Effector memory CD8-positive, alpha-beta T cell (primary cell): ENCODE results near the gene SCNN1A.

Source experiments
- ATAC-seq: fragments of 150-1000 bp; cut with Tn5 transposase; replicated peaks from 2 replicates; pipeline ENCODE4 v1.10.0; 2021; ENCODE audit warnings: mild to moderate bottlenecking, moderate library complexity
- DNase-seq, 3 experiments: peaks; one replicate each; pipeline ENCODE4 v3.0.0; 2021
- H3K27ac Mint-ChIP-seq, 2 donors: one replicate each; pipeline ENCODE4 v1.8.0; 2022; ENCODE audit warnings: mild to moderate bottlenecking in 2 of 2, mixed read lengths in 2 of 2, moderate library complexity in 2 of 2
- H3K27me3 Mint-ChIP-seq, 2 donors: one replicate each; pipeline ENCODE4 v1.8.0; 2022; ENCODE audit warnings: mixed read lengths in 2 of 2
- H3K36me3 Mint-ChIP-seq: one replicate; pipeline ENCODE4 v1.8.0; 2022; ENCODE audit warnings: mild to moderate bottlenecking, moderate library complexity, mixed read lengths; ENCODE audit not compliant: insufficient read depth
- H3K4me1 Mint-ChIP-seq, 2 donors: one replicate each; pipeline ENCODE4 v1.8.0; 2022; ENCODE audit warnings: low read depth in 2 of 2, mixed read lengths in 2 of 2
- H3K4me3 Mint-ChIP-seq, 2 donors: one replicate each; pipeline ENCODE4 v1.8.0; 2022; ENCODE audit warnings: mild to moderate bottlenecking in 2 of 2, mixed read lengths in 2 of 2, moderate library complexity in 2 of 2
- H3K9me3 Mint-ChIP-seq, 2 donors: one replicate each; pipeline ENCODE4 v1.8.0; 2022; ENCODE audit warnings: mixed read lengths in 2 of 2

Gene SCNN1A

DNA sequence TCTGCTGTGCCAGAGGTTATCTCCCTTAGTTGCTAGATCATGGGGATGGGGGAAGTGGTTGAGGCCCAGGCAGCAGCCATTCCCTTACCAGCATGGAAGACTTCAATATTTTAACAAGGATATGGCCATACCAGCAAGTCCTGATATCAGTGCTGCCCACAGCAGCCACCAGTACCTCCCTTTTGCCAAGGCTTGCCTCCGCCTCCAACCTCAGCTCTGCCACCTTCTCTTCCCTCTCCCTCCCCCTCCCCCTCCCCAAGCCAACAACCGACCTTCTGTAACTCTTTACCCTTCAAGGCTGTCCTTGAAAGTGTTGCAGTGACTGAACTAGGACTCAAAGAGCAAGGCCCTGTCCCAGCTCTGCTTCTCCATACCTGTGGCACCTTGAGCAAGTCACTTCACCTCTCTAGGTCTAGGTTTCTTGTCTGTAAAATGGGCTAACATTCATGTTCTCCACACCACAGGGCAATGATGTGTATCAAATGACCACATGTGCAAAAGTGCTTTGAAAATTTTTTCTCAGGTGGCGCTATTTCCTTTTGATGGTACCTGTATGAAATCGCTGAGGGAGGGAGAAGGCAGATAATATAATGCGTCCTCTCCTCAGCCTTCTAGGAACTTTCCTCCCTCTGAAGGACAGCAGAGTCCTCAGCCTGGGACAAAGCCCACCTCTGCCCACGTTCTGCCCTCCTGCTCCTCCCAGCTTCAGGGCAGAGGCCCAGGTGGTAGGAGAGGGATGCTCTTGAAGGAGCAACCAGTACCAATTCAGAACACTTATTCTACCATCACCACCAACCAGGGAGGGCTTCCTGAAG lies 50.2 kb downstream of the SCNN1A start:
- Mint-ChIP-seq H3K4me3 (peak overlapping the region; percentile 56 to 66), H3K27ac (peak overlapping the region; percentile 83 to 92), H3K36me3 (peaks cover 37% of the 10 kb centered on the region), H3K4me1 (peaks cover 39 to 45% of the 10 kb centered on the region in 2 donors), H3K9me3 (no peaks in the 10 kb centered on the region), H3K27me3 (no peaks in the 10 kb centered on the region)
- ATAC-seq = peak; percentile 28
- no peak for DNase-seq

DNA sequence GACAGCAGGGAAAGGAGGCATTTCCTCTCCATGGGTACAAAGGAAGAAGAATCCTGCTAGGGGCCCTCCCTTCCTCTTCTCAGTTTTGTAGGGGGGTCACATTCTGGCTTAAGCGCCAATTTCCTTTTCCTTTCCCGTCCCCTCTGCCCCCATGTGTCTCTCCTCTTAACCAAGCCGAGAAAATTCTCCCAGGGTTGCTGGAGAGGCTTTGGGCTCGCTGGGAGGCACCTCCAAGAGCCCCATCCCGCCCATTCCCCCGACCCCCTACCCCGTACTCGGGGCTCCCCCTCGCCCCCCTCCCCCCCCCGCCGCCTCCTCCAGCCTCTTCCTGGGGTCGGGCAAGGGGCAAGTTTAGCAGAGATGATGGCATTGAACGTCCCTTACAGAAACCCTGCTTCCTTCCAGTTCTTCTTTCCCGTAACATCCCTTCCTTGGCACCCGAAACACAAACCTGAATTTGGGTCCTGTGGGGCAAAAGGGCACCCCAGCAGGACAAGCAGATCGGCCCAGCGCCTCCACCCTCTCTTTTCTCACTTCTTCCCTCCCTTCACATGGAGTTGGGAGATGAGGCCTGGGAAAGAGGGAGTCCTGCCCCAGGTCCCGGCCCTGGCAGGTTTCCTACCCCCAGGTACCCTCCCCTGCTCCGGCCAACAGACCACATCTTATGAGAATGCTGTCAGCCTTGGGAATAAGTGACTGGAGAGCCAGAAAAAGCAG lies 51.2 kb downstream of the SCNN1A start:
- H3K36me3 Mint-ChIP-seq = peaks cover 30% of the 10 kb centered on the region
- H3K4me3 Mint-ChIP-seq = peak overlapping the region; percentile 77 to 83
- peak overlapping the region; percentile 83 to 92 for H3K27ac Mint-ChIP-seq
- ATAC-seq = no peak
- no peaks in the 10 kb centered on the region for H3K9me3 Mint-ChIP-seq
- DNase-seq = no peak
- no peaks in the 10 kb centered on the region for H3K27me3 Mint-ChIP-seq
- peaks cover 46 to 50% of the 10 kb centered on the region in 2 donors for H3K4me1 Mint-ChIP-seq

DNA sequence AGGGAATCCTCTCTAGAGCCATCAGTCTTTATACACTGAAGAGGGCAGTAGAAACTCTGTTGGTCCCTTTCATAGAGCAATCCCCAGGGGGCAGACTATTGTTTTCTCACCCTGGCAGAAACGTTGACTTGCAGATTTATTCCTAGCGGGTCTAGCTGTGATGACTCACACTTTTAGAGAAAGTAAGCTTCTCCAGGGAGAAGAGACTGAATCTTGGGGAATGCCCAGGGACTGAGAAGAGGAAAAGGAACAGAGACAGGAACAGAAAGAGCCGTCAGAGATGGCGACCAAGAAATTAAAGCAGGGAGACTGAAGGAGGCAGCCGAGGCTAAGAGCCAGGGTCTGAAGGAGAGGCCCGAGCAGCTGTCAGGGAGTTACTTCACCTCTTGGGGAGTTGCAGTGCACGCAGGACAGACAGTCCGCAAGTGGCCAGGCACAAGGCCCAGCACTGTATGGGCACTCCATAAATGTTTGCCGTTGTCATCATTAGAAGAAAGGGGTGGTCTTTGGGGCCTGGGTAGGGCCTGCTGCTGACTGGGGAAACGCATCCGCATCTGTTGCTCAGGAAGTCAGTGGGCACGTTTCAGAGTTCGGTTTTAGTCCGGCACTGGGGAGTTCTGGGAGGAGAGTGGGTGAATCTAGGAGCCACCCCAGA lies 51.9 kb downstream of the SCNN1A start:
- H3K36me3 Mint-ChIP-seq = peaks cover 24% of the 10 kb centered on the region
- H3K27me3 Mint-ChIP-seq = peaks cover 0 to 2% of the 10 kb centered on the region in 2 donors
- peaks cover 48 to 54% of the 10 kb centered on the region in 2 donors for H3K4me1 Mint-ChIP-seq
- H3K27ac Mint-ChIP-seq = peak overlapping the region; percentile 83 to 90
- DNase-seq = peak; percentile 31 to 47 (median 40)
- peak; percentile 82 for ATAC-seq
- no peaks in the 10 kb centered on the region for H3K9me3 Mint-ChIP-seq
- peak overlapping the region; percentile 77 to 83 for H3K4me3 Mint-ChIP-seq

DNA sequence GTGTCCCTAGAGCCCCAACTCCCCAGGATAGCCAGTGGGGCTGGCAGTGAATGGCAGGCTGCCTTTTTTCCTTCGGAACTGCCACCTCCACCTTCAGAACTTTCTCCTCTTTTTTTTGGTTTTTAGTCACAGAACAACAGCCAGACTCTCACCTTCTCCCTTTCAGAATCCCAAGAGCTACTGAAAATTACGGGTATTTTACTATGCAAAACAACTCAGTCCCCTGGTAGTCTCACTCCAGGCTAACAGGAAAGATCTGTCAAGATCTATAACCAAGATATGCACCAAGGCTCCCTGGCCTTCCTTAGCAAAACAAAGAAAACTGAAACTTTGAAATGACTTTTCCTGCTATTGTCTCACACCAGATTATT lies 52.4 kb downstream of the SCNN1A start:
- peak overlapping the region; percentile 83 to 90 for H3K27ac Mint-ChIP-seq
- H3K36me3 Mint-ChIP-seq = peaks cover 18% of the 10 kb centered on the region
- peak overlapping the region; percentile 77 to 83 for H3K4me3 Mint-ChIP-seq
- peaks cover 53 to 59% of the 10 kb centered on the region in 2 donors for H3K4me1 Mint-ChIP-seq
- H3K27me3 Mint-ChIP-seq = peaks cover 0 to 7% of the 10 kb centered on the region in 2 donors
- ATAC-seq = peak; percentile 7
- no peaks in the 10 kb centered on the region for H3K9me3 Mint-ChIP-seq
- no peak for DNase-seq

DNA sequence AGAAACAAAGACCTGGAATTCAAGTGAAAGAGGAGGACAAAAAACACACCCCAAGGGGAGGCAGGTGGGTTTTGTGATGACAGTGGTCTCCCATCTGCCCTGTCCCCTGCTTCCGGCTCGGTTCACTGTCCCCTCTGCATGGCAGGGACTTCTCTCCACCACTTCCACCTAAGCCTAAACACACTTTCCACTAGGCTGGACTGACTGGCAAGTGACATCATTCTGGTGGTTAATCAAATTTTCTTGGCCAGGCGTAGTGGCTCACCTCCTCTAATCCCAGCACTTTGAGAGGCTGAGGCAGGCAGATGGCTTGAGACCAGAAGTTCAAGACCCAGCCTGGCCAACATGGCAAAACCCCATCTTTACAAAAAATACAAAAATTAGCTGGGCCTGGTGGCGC lies 53.0 kb downstream of the SCNN1A start:
- Mint-ChIP-seq H3K9me3 (no peaks in the 10 kb centered on the region), H3K4me3 (no peak overlapping the region), H3K27ac (peak overlapping the region in 1 of 2 donors; percentile 65), H3K36me3 (peaks cover 14% of the 10 kb centered on the region), H3K27me3 (peaks cover 0 to 12% of the 10 kb centered on the region in 2 donors), H3K4me1 (peaks cover 59 to 64% of the 10 kb centered on the region in 2 donors)
- no peak for DNase-seq
- no peak for ATAC-seq

DNA sequence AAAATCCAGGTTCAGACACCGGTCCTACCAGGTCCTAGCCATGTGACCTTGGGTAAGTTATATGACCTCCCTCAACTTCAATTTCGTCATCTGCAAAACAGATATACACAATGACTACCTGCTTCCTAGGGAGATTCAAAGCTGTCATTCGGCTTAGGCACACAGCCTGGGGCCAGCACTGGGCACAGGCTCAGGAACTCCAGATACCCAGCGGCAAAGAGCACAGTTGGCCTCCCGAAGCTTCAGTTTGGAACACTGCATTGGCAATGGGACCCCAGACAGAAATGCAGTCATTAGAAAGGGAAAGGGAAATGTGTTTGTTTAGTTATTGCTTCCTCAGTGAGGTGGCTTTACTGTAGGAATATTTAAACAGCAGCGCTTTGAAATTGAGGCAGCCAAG lies 53.5 kb downstream of the SCNN1A start:
- Mint-ChIP-seq H3K4me3 (no peak overlapping the region), H3K9me3 (no peaks in the 10 kb centered on the region), H3K4me1 (peaks cover 59 to 64% of the 10 kb centered on the region in 2 donors), H3K36me3 (peaks cover 9% of the 10 kb centered on the region), H3K27ac (peak overlapping the region in 1 of 2 donors; percentile 65), H3K27me3 (peaks cover 0 to 12% of the 10 kb centered on the region in 2 donors)
- no peak for DNase-seq
- no peak for ATAC-seq

DNA sequence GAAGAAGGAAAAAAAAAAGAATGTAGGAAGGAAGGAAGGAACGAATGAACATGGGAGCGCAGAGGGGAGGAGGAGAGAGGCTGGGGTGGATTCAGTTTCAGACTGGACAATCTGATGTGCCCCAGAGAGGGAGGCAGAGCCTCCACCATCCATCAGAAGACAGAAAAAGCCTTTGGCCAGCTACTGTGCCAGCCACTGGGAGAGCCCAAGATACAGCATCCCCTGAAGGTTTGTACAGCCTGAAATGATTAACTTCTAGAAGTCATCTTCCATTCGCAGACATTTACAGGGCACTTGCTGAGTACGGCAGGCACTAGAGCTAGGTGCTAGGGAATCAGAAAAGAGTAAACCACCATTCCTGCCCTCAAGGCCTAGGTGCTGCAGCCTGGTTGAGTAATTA lies 55.9 kb downstream of the SCNN1A start:
- Mint-ChIP-seq H3K4me1 (peaks cover 42 to 44% of the 10 kb centered on the region in 2 donors), H3K9me3 (no peaks in the 10 kb centered on the region), H3K27ac (peak overlapping the region; percentile 10 to 13), H3K36me3 (peaks cover 3% of the 10 kb centered on the region), H3K27me3 (peaks cover 0 to 12% of the 10 kb centered on the region in 2 donors), H3K4me3 (peak overlapping the region in 1 of 2 donors; percentile 23)
- no peak for DNase-seq
- ATAC-seq = no peak

DNA sequence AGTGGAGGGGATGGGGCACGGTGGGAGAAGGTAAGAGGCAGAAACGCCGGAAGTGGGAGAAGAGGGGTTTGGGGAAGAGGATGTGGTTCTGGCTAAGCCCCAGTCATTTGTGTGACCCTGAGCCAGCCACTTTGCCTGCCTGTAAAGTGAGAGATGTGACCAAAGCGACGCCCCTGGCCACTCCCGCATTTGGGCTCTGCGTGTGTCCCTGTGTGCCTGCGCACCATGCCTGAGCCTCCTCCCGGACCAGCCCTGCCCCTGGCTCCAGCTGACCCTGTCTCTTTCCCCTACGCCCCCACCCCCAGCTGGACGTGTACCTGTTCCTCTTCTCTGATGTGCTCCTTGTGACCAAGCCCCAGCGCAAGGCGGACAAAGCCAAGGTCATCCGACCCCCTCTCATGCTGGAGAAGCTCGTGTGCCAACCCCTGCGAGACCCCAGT lies 56.9 kb downstream of the SCNN1A start:
- H3K27ac Mint-ChIP-seq = peak overlapping the region; percentile 57 to 91
- ATAC-seq (no peak), DNase-seq (no peak)
- H3K9me3 Mint-ChIP-seq = no peaks in the 10 kb centered on the region
- peaks cover 0 to 12% of the 10 kb centered on the region in 2 donors for H3K27me3 Mint-ChIP-seq
- peaks cover 34 to 36% of the 10 kb centered on the region in 2 donors for H3K4me1 Mint-ChIP-seq
- peak overlapping the region; percentile 71 to 72 for H3K4me3 Mint-ChIP-seq
- peaks cover under 1% of the 10 kb centered on the region for H3K36me3 Mint-ChIP-seq

DNA sequence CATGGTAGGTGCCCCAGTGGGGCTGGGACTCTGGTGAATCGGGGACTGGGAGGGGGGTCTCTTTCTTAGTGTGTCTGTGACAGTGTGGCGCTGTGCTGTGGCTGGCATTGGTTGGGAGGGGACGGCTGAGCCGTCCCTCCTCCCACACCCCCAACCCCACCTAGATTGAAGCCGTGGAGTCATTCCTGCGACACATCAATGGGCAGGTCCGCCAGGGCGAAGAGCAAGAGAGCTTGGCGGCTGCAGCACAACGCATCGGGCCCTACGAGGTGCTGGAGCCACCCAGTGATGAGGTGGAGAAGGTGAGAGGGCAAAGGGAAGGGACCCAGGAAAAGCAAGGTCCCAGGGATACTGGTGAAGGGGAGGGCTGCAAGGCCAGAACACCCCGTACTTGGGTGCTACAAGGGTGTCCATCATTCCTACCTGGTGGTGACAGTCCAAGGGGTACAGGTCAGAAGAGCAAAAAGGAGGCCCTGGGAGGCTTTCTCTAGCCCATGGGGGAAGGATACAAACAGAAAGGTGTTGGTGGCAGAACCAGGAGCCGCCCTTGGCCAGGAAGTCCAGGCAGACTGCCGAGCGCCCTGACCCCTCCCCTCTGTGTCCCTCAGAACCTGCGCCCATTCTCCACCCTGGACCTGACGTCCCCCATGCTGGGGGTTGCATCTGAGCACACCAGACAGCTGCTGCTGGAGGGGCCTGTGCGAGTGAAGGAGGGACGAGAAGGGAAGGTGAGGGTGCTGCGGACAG lies 57.5 kb downstream of the SCNN1A start:
- no peak for ATAC-seq

DNA sequence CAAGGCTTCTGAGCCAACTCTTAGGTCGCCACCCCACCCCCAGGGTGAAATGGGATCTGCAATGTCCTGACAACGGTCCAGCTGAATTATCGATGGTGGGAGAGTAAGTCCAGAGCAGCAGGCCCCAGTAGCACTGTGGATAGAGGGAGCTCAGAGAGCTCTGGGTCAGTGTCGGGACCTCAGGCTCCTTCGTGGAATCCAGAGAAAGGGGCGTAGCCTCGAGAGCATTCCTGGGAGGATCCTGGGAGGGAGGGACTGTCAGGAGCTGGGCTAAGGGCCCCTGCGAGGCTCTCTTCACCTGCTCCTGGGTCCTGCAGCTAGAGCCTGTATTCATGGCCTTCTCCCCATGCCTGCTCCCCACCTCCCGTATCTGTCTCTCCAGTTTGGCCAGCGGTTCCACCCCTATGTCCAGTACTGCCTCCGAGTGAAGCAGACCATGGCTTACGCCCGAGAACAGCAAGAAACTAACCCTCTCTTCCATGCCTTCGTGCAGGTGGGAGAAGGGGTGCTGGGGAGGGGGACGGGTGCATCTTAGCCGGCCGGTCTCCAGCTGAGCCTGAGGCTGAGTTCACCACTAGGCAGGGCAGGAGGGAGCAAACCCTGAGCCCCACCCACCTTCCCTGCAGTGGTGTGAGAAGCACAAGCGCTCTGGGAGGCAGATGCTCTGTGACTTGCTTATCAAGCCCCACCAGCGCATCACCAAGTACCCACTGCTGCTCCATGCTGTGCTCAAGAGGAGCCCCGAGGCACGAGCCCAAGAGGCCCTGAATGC lies 58.3 kb downstream of the SCNN1A start:
- Mint-ChIP-seq H3K4me1 (peaks cover 24 to 27% of the 10 kb centered on the region in 2 donors), H3K27ac (peak overlapping the region in 1 of 2 donors; percentile 91), H3K9me3 (no peaks in the 10 kb centered on the region), H3K36me3 (peaks cover 3% of the 10 kb centered on the region), H3K4me3 (peak overlapping the region; percentile 71 to 72), H3K27me3 (peaks cover 0 to 17% of the 10 kb centered on the region in 2 donors)
- ATAC-seq (no peak), DNase-seq (no peak)

More for the DNA sequence above, 57.5 kb downstream of the SCNN1A start:
- H3K4me1 Mint-ChIP-seq = peaks cover 28 to 30% of the 10 kb centered on the region in 2 donors
- peaks cover 0 to 12% of the 10 kb centered on the region in 2 donors for H3K27me3 Mint-ChIP-seq
- no peaks in the 10 kb centered on the region for H3K36me3 Mint-ChIP-seq
- peak overlapping the region; percentile 57 to 91 for H3K27ac Mint-ChIP-seq
- no peak for DNase-seq
- no peaks in the 10 kb centered on the region for H3K9me3 Mint-ChIP-seq
- peak overlapping the region; percentile 71 to 72 for H3K4me3 Mint-ChIP-seq

DNA sequence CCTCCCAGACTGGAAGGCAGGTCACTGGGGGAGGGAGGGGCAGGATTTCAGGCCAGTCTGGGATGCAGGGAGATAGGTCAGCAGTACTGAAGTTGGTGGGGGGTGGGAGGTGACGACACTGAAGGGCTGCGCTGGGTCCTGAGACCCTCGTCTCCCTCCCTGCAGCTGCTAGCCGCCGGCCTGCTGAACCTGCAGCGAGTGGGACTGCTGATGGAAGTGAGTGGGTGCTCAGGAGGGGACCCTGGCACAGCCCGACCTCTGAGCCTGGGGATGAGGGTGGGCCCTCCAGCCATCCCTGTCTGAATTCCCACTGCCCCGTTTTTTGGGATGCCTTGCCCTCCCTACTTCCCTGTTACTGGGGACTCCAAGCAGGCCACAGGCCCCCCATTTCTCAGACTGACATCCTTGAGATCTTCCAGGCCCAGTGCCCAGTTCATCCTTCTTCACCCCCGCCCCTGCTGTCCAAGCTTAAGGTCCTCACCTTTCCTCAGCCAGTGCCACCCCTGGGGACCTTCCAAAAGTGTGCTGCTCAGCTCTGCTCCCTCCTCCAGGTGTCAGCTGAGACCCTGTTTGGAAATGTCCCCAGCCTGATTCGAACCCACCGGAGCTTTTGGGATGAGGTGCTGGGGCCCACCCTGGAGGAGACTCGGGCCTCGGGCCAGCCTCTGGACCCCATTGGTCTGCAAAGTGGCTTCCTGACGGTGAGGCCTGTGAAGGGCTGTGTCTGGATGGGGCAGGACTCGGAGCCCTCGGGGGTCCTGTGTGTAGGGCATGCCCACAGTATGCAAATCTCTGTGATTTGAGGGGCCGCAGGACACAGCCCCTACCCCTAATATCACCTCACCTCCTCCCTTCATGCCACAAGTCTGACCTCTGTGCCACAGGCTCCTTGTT lies 59.4 kb downstream of the SCNN1A start:
- H3K9me3 Mint-ChIP-seq = no peaks in the 10 kb centered on the region
- H3K4me3 Mint-ChIP-seq = no peak overlapping the region
- no peak for DNase-seq
- H3K36me3 Mint-ChIP-seq = peaks cover 3% of the 10 kb centered on the region
- H3K27me3 Mint-ChIP-seq = peaks cover 0 to 19% of the 10 kb centered on the region in 2 donors
- no peak for ATAC-seq
- peaks cover 19 to 24% of the 10 kb centered on the region in 2 donors for H3K4me1 Mint-ChIP-seq
- no peak overlapping the region for H3K27ac Mint-ChIP-seq
